SU-DHL-6 (cell line): ENCODE data around the gene EID2B.

Source experiments
- CTCF ChIP-seq: fragments of 200-600 bp; sonication (generic); IDR thresholded peaks from one replicate; pipeline ENCODE4 v1.5.1; 2017; ENCODE audit warnings: antibody characterized with exemption, mild to moderate bottlenecking, low read length, moderate library complexity; ENCODE audit not compliant: insufficient read depth, poor library complexity, severe bottlenecking
- EZH2phosphoT487 ChIP-seq: fragments of 200-600 bp; sonication (generic), shearing (Covaris generic); conservative IDR thresholded peaks from 2 replicates; pipeline ENCODE4 v1.6.1; 2018; ENCODE audit warnings: mild to moderate bottlenecking, antibody characterized with exemption, low read length, moderate library complexity, mixed read lengths

GRCh38 chr19:39544911-39545310 lies 12.3 kb upstream of the EID2B start:
- TF ChIP-seq CTCF: no peak
- no peak for TF ChIP-seq EZH2phosphoT487
